Ishikawa (cell line): ENCODE measurements around the gene COL4A2.

Source experiments
- CEBPB ChIP-seq: IDR thresholded peaks from 2 replicates; pipeline ENCODE4 v1.6.1; 2012
- CREB1 ChIP-seq: IDR thresholded peaks from 2 replicates; pipeline ENCODE4 v1.6.1; 2012; ENCODE audit warnings: low read depth
- FOXM1 ChIP-seq: IDR thresholded peaks from 2 replicates; pipeline ENCODE4 v1.6.1; 2012; ENCODE audit warnings: low read depth, borderline replicate concordance
- RAD21 ChIP-seq: IDR thresholded peaks from 2 replicates; pipeline ENCODE4 v1.6.1; 2012; ENCODE audit warnings: low read depth
- TAF1 ChIP-seq: IDR thresholded peaks from 2 replicates; pipeline ENCODE4 v1.6.1; 2012; ENCODE audit warnings: low read depth, mild to moderate bottlenecking
- TEAD4 ChIP-seq: IDR thresholded peaks from 2 replicates; pipeline ENCODE4 v1.6.1; 2012
- ZBTB7A ChIP-seq: IDR thresholded peaks from 2 replicates; pipeline ENCODE4 v1.6.1; 2012; ENCODE audit warnings: low read depth

DNA sequence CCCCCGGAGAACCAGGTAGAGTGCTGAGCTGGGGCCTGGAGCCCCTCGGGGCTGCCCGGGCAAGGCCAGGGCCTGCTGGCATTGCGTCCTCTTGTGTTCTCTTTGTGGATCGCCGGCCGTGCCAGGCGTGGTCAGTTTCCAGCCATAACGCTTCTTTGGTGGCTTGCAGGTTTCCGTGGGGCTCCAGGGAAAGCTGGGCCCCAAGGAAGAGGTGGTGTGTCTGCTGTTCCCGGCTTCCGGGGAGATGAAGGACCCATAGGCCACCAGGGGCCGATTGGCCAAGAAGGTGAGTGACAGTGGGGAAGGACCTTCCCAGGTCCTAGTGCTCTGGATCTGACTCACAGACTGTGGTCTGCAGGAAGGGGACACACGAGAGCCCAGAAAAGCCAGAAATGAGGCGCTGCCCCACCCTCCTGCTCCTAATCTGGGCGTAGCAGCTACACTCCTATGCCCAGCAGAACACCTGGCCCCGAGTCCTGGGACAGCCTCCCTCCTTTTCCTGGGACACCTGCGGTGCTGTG lies 197.0 kb downstream of the COL4A2 start:
- no peak for TF ChIP-seq RAD21
- no peak for TF ChIP-seq CEBPB
- TF ChIP-seq TEAD4 = no peak
- no peak for TF ChIP-seq TAF1
- no peak for TF ChIP-seq ZBTB7A
- no peak for TF ChIP-seq CREB1
- no peak for TF ChIP-seq FOXM1
